Activated naive CD4-positive, alpha-beta T cell treated with anti-CD3 and anti-CD28 coated beads, Interleukin-2, amount 50 U/mL, for 16 hours (primary cell): ENCODE results near the gene SLC38A8.

Source experiments
- DNase-seq: peaks from one replicate; pipeline ENCODE4 v3.0.0-alpha.2; 2020

SLC38A8 gene

GRCh38 chr16:84047626-84048025 is 5.0 kb upstream of the SLC38A8 start:
- DNase-seq = no peak

GRCh38 chr16:84047206-84047605 is 4.6 kb upstream of the SLC38A8 start:
- DNase-seq = no peak

- DNase-seq = no peak
These were observed 3.3 kb upstream of the SLC38A8 start for GRCh38 chr16:84045818-84046470.

- DNase-seq = no peak
These were observed 2.6 kb upstream of the SLC38A8 start for GRCh38 chr16:84045001-84045817.

- no peak for DNase-seq
These were observed 1.5 kb upstream of the SLC38A8 start for GRCh38 chr16:84044118-84044488.

GRCh38 chr16:84043486-84044117 is 1.0 kb upstream of the SLC38A8 start:
- no peak for DNase-seq

GRCh38 chr16:84042879-84043485 is 387 bp upstream of the SLC38A8 start:
- no peak for DNase-seq

- DNase-seq = no peak
These were observed 714 bp downstream of the SLC38A8 start for GRCh38 chr16:84041881-84042280.

GRCh38 chr16:84040823-84041820 is 1.5 kb downstream of the SLC38A8 start:
- no peak for DNase-seq

- no peak for DNase-seq
These were observed 2.3 kb downstream of the SLC38A8 start for GRCh38 chr16:84040226-84040822.

GRCh38 chr16:84039696-84040095 is 2.9 kb downstream of the SLC38A8 start:
- DNase-seq = no peak

GRCh38 chr16:84038469-84038868 is 4.1 kb downstream of the SLC38A8 start:
- no peak for DNase-seq

GRCh38 chr16:84036982-84037425 is 5.6 kb downstream of the SLC38A8 start:
- no peak for DNase-seq

- DNase-seq = no peak
These were observed 6.5 kb downstream of the SLC38A8 start for GRCh38 chr16:84036131-84036530.

GRCh38 chr16:84034516-84034915 is 8.1 kb downstream of the SLC38A8 start:
- DNase-seq = no peak

GRCh38 chr16:84033251-84034195 is 9.1 kb downstream of the SLC38A8 start:
- DNase-seq = no peak

- DNase-seq = no peak
These were observed 10.0 kb downstream of the SLC38A8 start for GRCh38 chr16:84032458-84033178.

- DNase-seq = no peak
These were observed 11.0 kb downstream of the SLC38A8 start for GRCh38 chr16:84031556-84031955.

GRCh38 chr16:84029297-84030047 is 13.1 kb downstream of the SLC38A8 start:
- no peak for DNase-seq
